ENCODE measurements around the gene SPI1.
"Not testable (repeated sequence)": the region's sequence is repeated elsewhere in the genome, so short reads cannot be mapped to it uniquely, and the experiment has no call there.

The SPI1 gene

GRCh38 chr11:47316501-47316900 lies 61.8 kb downstream of the SPI1 start:
- not testable (repeated sequence) for DNase-seq

- no peak for DNase-seq
Observed at GRCh38 chr11:47314992-47315391, 63.4 kb downstream of the SPI1 start.

- no peak for DNase-seq
Observed at GRCh38 chr11:47308050-47308823, 70.1 kb downstream of the SPI1 start.

GRCh38 chr11:47306484-47306844 lies 71.9 kb downstream of the SPI1 start:
- DNase-seq = no peak

GRCh38 chr11:47305734-47306483 lies 72.4 kb downstream of the SPI1 start:
- DNase-seq = no peak
